RWPE1 (cell line): Measurements from ENCODE around the gene CATSPERB.

Experiments used
- CTCF ChIA-PET: fragments of 350-600 bp; sonication (Branson Sonifier 250); formaldehyde crosslinking; extraction: SDS; loops from one replicate; lab custom pipeline; 2021; lab: Yijun Ruan, JAX
- POLR2A ChIA-PET: fragments of 400-600 bp; formaldehyde crosslinking; extraction: SDS; loops from one replicate; lab custom pipeline; 2020; ENCODE audit warnings: antibody characterized with exemption; ENCODE audit not compliant: low non-redundant PET; lab: Yijun Ruan, JAX
- DNase-seq: peaks from one replicate; pipeline ENCODE4 v3.0.0; 2012; ENCODE audit warnings: low spot score
- H3K27ac ChIP-seq: fragments of 450-650 bp; 2 replicates; pipeline ENCODE4 v1.5.1; 2017
- CTCF ChIP-seq: fragments of 450-650 bp; conservative IDR thresholded peaks from 2 replicates; pipeline ENCODE4 v1.5.1; 2017; ENCODE audit warnings: low read depth, mild to moderate bottlenecking

CATSPERB gene, protein sequence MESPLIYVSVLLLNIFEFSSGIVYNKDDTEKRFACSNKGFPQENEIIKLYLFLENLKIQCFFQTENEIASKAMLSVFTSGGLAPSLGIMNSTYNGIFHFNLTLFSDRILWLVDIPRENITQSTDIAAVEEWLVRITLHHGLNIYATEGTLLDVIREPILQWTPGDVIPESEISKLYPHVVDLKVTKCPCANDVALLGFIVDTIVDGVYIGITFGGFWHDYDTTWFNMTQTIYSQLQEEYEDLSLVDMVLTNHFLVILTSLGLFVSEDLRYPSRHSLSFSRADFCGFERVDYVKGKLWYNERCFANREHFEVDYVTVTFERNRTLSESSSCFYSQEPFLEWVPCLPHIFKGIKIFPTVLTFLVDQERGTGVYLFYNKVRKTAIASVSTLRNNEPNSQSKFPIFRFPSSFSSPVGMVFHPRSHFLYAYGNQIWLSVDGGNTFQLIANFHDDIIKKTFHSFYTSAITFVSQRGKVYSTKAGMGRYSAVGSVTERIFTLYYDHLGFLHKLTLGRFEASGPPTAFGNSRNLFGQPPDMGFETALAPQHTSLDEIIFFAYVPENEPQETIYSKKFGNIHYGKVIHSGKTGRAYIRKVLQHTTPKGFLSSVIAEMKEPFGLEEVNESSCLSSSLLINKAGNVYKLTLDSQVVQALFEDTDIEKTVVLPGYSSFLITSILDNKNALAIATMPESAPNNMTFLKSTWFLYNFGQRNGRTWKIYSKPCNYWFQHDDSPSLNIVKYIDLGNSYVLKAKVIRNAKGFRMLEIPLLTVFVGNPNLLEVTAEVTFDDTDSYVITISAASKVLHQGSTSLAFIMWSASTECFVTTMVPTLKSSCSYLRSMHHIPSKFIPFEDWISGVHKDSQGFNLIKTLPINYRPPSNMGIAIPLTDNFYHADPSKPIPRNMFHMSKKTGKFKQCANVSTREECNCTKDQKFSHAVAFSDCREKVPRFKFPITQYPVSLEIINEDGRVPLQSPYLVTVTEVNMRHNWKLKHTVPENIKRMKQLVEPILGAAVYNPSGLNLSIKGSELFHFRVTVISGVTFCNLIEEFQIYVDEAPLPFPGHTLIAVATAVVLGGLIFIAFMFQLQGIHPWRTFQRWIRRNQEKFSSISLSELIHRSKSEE

GRCh38 chr14:91731986-91732385, at the start of gene CATSPERB:
CATSPERB (minus strand) TSS chr14:91732086; CDS start chr14:91729479, 2,607 bp downstream.
- POLR2A ChIA-PET, result no interaction called here
- no peak within 1 kb of the TSS for H3K27ac ChIP-seq
- CTCF ChIA-PET, result no interaction called here
- no peak for TF ChIP-seq CTCF
- no peak for DNase-seq

- TF ChIP-seq CTCF, result no peak
- no peak overlapping the region for H3K27ac ChIP-seq
- ChIA-PET POLR2A (no interaction called here), CTCF (interaction anchor here (0.7 to 0.8 kb wide), 2 partner anchors 21 to 144 kb away, joined by 3 to 5 read pairs; no protein-coding TSS in a partner anchor)
- no peak for DNase-seq
Measured at GRCh38 chr14:91780452-91780851, 48.6 kb upstream of the CATSPERB start.

GRCh38 chr14:91778217-91778616, 46.3 kb upstream of the CATSPERB start:
- DNase-seq, result no peak
- H3K27ac ChIP-seq, result no peak overlapping the region
- TF ChIP-seq CTCF, result no peak
- ChIA-PET POLR2A (no interaction called here), CTCF (no interaction called here)

DNA sequence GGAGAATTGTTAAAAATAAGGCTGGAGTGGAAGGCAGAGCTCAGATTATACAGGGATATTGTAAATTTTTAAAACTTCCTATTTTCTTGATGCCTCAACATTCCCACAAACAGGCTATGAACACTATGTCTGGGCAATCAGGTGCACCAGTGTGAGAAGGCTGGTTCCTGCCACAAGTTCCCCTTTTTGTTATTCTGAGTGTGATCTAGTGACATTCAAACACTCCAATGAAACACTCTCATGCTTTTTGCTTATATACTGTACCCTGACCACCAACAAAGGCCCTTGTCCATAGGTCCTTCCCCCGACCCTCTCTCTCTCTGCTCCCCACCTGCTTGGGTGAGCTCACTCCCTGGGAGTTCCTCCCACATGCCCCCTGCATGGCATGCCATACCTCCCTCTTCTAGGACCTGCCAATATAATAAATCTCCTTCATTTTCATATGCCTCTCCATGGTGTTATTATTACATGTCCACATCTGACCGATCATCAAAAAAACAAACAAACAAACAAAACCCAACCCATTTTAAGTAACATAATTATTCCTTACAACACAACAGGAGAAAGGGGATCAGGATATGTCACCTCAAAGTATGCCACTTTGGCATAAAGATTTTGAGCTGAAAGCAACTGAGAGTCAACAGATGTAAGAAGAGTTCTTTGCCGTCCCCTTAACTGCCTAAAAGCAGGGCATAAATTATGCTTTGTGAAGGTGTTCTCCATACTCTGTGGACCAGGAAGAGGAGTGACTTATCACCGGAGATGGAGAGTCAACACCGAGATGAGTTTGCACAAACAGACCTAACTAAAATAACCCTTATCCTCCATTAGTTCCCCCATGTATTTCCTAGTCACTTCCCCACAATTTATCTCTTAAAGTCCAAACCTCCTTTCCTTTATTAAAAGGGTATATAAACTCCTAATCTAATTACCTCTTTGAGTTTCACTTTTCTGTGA, 42.5 kb upstream of the CATSPERB start:
- POLR2A ChIA-PET, result no interaction called here
- CTCF ChIA-PET, result no interaction called here
- TF ChIP-seq CTCF, result no peak
- no peak for DNase-seq
- no peak overlapping the region for H3K27ac ChIP-seq

- DNase-seq, result no peak
- no peak overlapping the region for H3K27ac ChIP-seq
- POLR2A ChIA-PET, result no interaction called here
- no peak for TF ChIP-seq CTCF
- CTCF ChIA-PET, result no interaction called here
Measured at GRCh38 chr14:91770185-91770584, 38.3 kb upstream of the CATSPERB start.
